Measurements from ENCODE around the gene SPIN2A. TPM values are rescaled to one million over a fixed set of nuclear protein-coding genes. Genes with fewer than 3 reads are reported as not detected.
"Not testable (repeated sequence)": the region's sequence is repeated elsewhere in the genome, so short reads cannot be mapped to it uniquely, and the experiment has no call there.

The SPIN2A gene
- total RNA-seq, 1 experiment from 2014 or later, result 0.13 TPM

DNA sequence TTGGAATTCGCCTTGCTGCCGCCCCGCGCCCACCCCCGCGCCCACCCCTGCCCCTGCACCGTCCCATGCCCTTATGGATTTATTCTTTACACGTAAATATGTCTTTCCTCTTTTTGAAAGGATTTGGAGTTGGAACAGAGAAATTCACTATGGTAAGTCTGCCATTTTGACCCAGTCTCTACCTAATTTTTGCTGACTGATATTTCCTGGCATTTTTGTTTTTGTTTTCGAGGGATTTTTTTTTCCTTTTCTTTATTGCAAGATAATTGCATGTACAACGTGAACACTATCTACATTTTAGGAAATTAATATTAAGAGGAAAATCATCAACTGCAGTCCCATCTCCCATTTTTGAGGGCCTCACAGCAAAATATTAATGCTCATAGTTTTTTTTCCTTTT lies 15.4 kb downstream of the SPIN2A start:
- Histone ChIP-seq H3K27me3 (replicated peaks) (no peaks in the 10 kb centered on the region), H3K27ac (no peak overlapping the region)

DNA sequence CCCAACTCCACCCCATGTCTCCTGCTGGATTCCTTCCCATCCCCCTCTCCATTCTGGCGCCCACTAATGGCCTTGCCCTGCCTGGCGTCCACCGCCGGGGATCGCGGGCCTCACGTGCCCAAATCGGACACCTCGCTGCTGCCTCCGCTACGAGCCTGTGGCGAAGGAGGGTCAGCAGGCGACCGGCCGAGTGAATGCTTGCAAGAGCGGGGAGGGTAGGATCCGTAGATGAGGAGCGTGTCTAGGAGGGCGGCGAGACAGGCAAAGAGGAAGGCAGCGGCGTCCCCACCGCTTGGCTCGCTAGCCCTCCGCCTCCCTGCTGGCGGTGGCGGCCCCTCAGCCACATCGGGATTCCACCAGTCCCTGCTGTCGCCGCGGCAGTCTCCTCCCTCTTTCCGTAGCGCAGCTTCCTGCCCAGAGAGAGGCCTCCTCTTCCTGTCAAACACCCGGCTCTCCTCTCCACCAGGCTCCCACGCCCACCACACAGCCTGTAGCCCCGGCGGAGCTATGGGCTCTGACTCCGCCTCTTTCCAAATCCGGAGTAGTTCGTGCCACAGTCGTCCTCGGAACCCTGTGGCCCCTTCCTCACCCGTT lies 15.9 kb downstream of the SPIN2A start, which contains the start of gene SPIN2B:
Gene SPIN2B, minus strand, starts transcription at position 387 of the 594 bp plus-strand sequence.
- DNase-seq (ENCODE audit: low read depth in 1 of 2, low spot score in 2 of 2), result peak; percentile 80 to 85
- no peaks in the 10 kb centered on the region for H3K4me1 ChIP-seq (replicated peaks)
- no peaks in the 10 kb centered on the region for H3K9me3 ChIP-seq (replicated peaks)
- no peaks in the 10 kb centered on the region for H3K36me3 ChIP-seq
- H3K27me3 ChIP-seq (replicated peaks), result no peaks in the 10 kb centered on the region
- 0 out of 2 replicates have a peak within 1 kb of the TSS, but pooled peaks have one; percentile 66 for H3K27ac ChIP-seq
- peak within 1 kb of the TSS; percentile 63 for H3K4me3 ChIP-seq

More for the DNA sequence above, 15.4 kb downstream of the SPIN2A start:
- no peak for DNase-seq (ENCODE audit: low read depth in 1 of 2, low spot score in 2 of 2)
- Histone ChIP-seq H3K36me3 (no peaks in the 10 kb centered on the region), H3K9me3 (replicated peaks) (no peaks in the 10 kb centered on the region), H3K4me1 (replicated peaks) (no peaks in the 10 kb centered on the region), H3K4me3 (peak overlapping the region; percentile 63)

DNA sequence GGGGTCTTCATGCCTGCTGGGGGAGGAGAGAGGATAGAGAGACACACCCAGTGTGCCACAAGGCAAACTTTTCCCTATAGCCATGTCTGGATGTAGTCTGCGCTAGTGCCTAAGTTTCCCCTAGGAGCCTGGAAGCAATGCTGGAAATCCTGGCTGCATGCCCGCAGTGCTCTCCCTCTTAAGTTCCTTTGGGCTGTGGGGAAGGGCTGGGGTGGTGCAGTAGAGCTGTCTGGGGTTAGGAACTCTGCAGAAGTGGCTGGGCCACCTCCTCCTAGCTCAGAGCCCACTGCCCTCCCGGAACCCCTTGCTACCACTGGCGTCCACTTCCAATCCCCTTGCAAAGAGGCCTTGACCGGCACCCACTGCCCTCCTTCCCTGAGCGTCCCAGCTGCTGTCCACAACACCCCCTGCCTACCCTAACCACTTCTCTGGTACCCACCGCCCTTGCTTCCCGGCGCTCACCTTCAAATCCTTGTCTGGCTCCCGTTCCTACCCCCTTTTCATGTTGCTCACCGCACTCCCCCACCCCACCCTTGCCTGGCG lies 16.5 kb downstream of the SPIN2A start:
- H3K36me3 ChIP-seq; H3K4me1 ChIP-seq (replicated peaks); H3K27me3 ChIP-seq (replicated peaks); H3K9me3 ChIP-seq (replicated peaks): not testable (repeated sequence)
- H3K27ac ChIP-seq, result 0 out of 2 replicates have a peak overlapping the region, but pooled peaks have one; percentile 66
- DNase-seq (ENCODE audit: low read depth in 1 of 2, low spot score in 2 of 2), result peak in 1 of 2 experiments; percentile 4
- peak overlapping the region; percentile 63 for H3K4me3 ChIP-seq

DNA sequence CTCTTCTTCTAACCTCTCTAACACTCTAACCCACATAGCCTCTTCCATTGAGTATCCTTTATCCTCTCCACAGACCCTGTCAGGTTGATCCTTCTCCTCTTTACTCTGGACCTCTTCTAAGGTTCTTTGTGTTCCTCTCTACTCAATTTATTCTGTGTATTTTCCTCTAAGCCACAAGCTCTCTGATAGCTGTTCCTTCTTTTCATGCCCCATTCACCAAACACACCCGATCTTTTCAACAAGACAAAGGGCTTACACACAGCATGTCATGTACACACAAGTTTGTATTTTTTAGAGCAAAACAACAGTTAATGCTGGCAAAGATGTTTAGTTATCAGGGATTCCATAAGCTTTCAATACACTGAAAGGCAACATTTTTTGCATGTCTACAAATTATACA lies 17.8 kb downstream of the SPIN2A start:
- H3K27ac ChIP-seq, result no peak overlapping the region

DNA sequence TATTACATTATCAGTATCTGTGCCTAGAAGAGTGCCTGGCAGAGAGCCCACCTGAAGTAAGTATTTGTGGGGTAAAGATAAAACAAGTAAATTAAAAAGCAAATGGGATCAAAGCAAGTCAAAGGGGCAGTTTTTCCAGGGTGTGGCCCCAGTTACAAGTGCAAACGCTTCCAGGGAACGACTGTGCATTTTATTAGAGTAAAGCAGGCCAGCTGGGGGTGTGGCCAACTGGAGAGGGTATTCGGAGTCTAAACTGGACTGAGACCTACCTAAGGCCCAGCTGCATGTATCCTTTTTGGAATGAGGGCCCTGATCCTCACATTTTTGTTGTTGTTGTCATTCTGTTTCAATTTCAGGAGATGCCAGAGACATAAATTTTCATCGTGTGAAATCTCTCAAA lies 19.6 kb downstream of the SPIN2A start:
- not testable (repeated sequence) for H3K4me1 ChIP-seq (replicated peaks); H3K27me3 ChIP-seq (replicated peaks); H3K27ac ChIP-seq; H3K36me3 ChIP-seq; DNase-seq (ENCODE audit: low read depth in 1 of 2, low spot score in 2 of 2); H3K4me3 ChIP-seq; H3K9me3 ChIP-seq (replicated peaks)

More for the DNA sequence above, 17.8 kb downstream of the SPIN2A start:
- Histone ChIP-seq H3K27me3 (replicated peaks) (no peaks in the 10 kb centered on the region), H3K4me3 (no peak overlapping the region), H3K4me1 (replicated peaks) (no peaks in the 10 kb centered on the region), H3K9me3 (replicated peaks) (no peaks in the 10 kb centered on the region), H3K36me3 (no peaks in the 10 kb centered on the region)
- no peak for DNase-seq (ENCODE audit: low read depth in 1 of 2, low spot score in 2 of 2)

DNA sequence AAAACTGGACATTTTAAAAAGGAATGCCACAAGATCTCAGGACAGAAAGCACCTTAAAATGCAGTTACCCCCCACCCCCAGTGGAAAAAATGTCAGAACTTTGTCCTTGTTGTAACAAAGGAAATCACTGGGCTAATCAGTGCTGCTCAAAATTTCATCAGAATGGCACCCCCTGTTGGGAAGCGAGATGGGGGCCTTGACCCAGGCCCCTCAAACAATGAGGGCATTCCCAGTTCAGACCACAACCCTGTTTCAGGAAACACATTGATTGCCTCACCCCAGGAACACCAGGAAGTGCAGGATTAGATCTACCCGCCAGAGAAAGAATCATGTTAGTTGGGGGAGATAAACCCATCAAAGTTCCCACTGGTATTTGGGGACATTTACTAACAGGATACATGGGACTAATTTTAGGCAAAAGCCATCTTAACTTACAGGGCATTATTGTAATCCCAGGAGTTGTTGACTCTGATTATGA lies 32.2 kb downstream of the SPIN2A start:
- Histone ChIP-seq H3K4me1 (replicated peaks) (no peaks in the 10 kb centered on the region), H3K9me3 (replicated peaks) (no peaks in the 10 kb centered on the region), H3K36me3 (no peaks in the 10 kb centered on the region), H3K27me3 (replicated peaks) (no peaks in the 10 kb centered on the region), H3K4me3 (no peak overlapping the region), H3K27ac (no peak overlapping the region)
- DNase-seq (ENCODE audit: low read depth in 1 of 2, low spot score in 2 of 2), result no peak

DNA sequence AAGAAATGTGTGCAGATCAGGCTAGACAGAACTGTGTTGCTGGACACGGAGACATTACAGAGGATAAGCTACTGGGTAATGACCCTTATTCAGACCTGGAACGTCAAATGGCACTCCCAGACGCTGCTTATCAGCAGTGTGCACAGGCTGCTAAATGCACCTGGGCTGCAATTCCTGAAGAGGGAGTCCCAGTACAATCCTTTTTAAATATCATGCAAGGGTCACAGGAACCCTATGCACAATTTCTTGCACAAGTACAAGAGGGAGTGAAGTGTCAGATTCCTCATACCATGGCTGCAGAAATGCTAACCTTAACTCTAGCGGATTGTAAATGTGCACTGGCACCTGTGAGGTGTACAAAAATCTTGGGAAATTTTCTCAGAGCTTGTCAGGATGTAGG lies 32.8 kb downstream of the SPIN2A start:
- no peak for DNase-seq (ENCODE audit: low read depth in 1 of 2, low spot score in 2 of 2)
- Histone ChIP-seq H3K4me1 (replicated peaks) (no peaks in the 10 kb centered on the region), H3K36me3 (no peaks in the 10 kb centered on the region), H3K9me3 (replicated peaks) (no peaks in the 10 kb centered on the region), H3K27ac (no peak overlapping the region), H3K4me3 (no peak overlapping the region), H3K27me3 (replicated peaks) (no peaks in the 10 kb centered on the region)

DNA sequence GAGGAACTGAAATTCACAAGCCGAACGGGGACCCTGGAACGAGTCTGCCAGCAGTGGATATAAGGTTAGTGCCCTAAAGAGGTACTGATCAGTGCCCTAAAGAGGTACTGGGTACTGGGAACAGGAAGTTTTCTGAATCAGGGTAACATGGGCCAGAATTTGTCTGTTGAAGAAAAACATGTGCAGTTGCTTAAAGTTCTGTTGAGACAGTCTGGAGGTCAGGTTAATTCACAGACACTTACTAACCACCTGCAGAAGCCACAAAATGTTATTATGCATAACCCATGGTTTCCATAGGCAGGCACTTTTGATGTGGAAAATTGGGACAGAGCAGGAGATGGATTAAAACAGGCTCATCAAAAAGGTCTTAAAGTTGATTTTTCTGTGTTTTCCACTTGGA lies 33.7 kb downstream of the SPIN2A start:
- H3K4me1 ChIP-seq (replicated peaks), result no peaks in the 10 kb centered on the region
- H3K27ac ChIP-seq, result no peak overlapping the region
- no peak overlapping the region for H3K4me3 ChIP-seq
- DNase-seq (ENCODE audit: low read depth in 1 of 2, low spot score in 2 of 2), result no peak
- H3K27me3 ChIP-seq (replicated peaks), result no peaks in the 10 kb centered on the region
- no peaks in the 10 kb centered on the region for H3K9me3 ChIP-seq (replicated peaks)
- no peaks in the 10 kb centered on the region for H3K36me3 ChIP-seq

DNA sequence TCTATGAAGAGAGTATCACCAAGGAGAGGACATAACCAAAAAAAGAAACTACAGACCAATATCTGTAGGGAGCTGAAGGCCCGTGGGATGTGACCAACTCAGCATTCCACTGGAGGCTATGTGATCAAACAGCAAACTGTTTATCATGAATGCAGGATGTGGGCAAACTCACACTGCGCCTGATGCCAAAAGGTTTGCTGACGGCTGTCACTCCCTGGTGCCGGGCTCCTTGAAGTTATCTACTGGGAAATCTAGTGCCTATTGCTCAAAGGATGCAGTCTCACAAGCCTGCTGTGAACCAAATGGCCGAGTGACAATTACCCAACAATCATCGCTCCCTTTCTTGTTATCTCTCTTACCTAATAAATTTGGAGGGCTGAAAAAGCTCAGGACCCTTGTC lies 34.3 kb downstream of the SPIN2A start:
- H3K36me3 ChIP-seq; H3K4me3 ChIP-seq; DNase-seq (ENCODE audit: low read depth in 1 of 2, low spot score in 2 of 2); H3K4me1 ChIP-seq (replicated peaks); H3K9me3 ChIP-seq (replicated peaks); H3K27me3 ChIP-seq (replicated peaks); H3K27ac ChIP-seq: not testable (repeated sequence)

Other genes with a start within 250 kb of the SPIN2A start
- gene SPIN3, start 141.9 kb downstream of the SPIN2A start, total RNA-seq (2014; rRNA removed; shearing (Covaris generic)), result 4.1 and 6.9 TPM in 2 replicates
- gene SPIN2B, start 15.8 kb downstream of the SPIN2A start, total RNA-seq (2014; rRNA removed; shearing (Covaris generic)), result 1.0 and 5.3 TPM in 2 replicates
- not detected in 2 replicates for gene FAAH2, start 149.3 kb upstream of the SPIN2A start, total RNA-seq (2014; rRNA removed; shearing (Covaris generic))

Data from SJSA1 (cell line).